Transverse colon (tissue), 3 donors: Measurements from ENCODE around the gene ARHGEF4.

Experiments used
- CTCF ChIP-seq, 5 experiments: fragments of 200-600 bp in 3 of 5; fragments of 450-650 bp in 2 of 5; sonication (generic) in 3 of 5; IDR thresholded peaks; 1 replicate in 2 of 5; 2 replicates in 3 of 5; pipeline ENCODE4 v1.5.1; 2016 to 2017; ENCODE audit warnings: antibody characterized with exemption in 5 of 5, inconsistent platforms in 3 of 5, mild to moderate bottlenecking in 2 of 5, moderate library complexity in 1 of 5
- POLR2A ChIP-seq: fragments of 450-650 bp; IDR thresholded peaks from one replicate; pipeline ENCODE4 v1.6.1; 2016; ENCODE audit warnings: antibody characterized with exemption, mild to moderate bottlenecking, moderate library complexity

DNA sequence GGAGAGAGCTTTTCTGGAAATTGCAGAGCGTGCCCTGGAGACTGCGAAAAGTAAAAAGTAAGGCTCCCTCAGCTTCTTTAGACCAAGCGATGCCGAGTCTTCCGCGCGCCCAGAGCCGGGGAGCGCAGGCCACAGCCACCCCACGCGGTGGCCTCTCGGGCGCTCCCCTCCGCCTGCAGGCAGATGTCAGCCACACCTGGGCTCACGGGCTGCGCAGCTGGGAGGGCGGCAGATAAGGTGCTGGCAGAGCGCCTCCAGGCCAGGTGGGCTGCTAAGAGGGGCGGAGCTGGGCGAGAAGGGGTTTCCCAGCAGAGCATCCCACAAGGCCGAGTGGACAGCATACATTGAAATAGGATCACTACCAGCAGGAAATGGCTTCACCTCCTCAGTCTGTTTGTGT is 81.7 kb downstream of the ARHGEF4 start:
- no peak for TF ChIP-seq POLR2A
- TF ChIP-seq CTCF (IDR thresholded peaks at IDR 0.05): no peak
